HEK293 (cell line): ENCODE data around the gene CSF3.

Source experiments
- BCL11A ChIP-seq: fragments of 450-650 bp; formaldehyde crosslinking; IDR thresholded peaks from 2 replicates; pipeline ENCODE4 v1.5.1; 2016; ENCODE audit warnings: low read depth, missing biosample characterization, missing genetic modification characterization
- KLF9 ChIP-seq: fragments of 450-650 bp; formaldehyde crosslinking; IDR thresholded peaks from 2 replicates; pipeline ENCODE4 v1.5.1; 2016; ENCODE audit warnings: missing biosample characterization, missing genetic modification characterization, low read depth
- SP2 ChIP-seq: fragments of 450-650 bp; formaldehyde crosslinking; IDR thresholded peaks from 2 replicates; pipeline ENCODE4 v1.5.1; 2016; ENCODE audit warnings: missing biosample characterization, missing genetic modification characterization
- YY1 ChIP-seq: fragments of 450-650 bp; formaldehyde crosslinking; IDR thresholded peaks from 2 replicates; pipeline ENCODE4 v1.5.1; 2018; ENCODE audit warnings: missing biosample characterization, missing genetic modification characterization
- ZNF24 ChIP-seq: fragments of 450-650 bp; formaldehyde crosslinking; IDR thresholded peaks from 2 replicates; pipeline ENCODE4 v1.5.1; 2016; ENCODE audit warnings: missing biosample characterization, missing genetic modification characterization
- ZNF433 ChIP-seq: fragments of 450-650 bp; formaldehyde crosslinking; IDR thresholded peaks from 2 replicates; pipeline ENCODE4 v1.5.1; 2016; ENCODE audit warnings: missing biosample characterization, missing genetic modification characterization, low read depth
- ZNF561 ChIP-seq: fragments of 450-650 bp; IDR thresholded peaks from 2 replicates; pipeline ENCODE4 v1.5.1; 2018; ENCODE audit warnings: missing biosample characterization, missing genetic modification characterization, borderline replicate concordance
- TF ChIP-seq, protein P1 (sequence below): fragments of 450-650 bp; formaldehyde crosslinking; IDR thresholded peaks from 2 replicates; pipeline ENCODE4 v1.5.1; 2016; ENCODE audit warnings: missing biosample characterization, missing genetic modification characterization
- TF ChIP-seq, protein P2 (sequence below): fragments of 450-650 bp; formaldehyde crosslinking; IDR thresholded peaks from 2 replicates; pipeline ENCODE4 v1.5.1; 2017; ENCODE audit warnings: missing biosample characterization, missing genetic modification characterization
- TF ChIP-seq, protein P3 (sequence below): fragments of 450-650 bp; formaldehyde crosslinking; IDR thresholded peaks from 2 replicates; pipeline ENCODE4 v1.5.1; 2017; ENCODE audit warnings: missing biosample characterization, mild to moderate bottlenecking, missing genetic modification characterization, moderate library complexity

DNA sequence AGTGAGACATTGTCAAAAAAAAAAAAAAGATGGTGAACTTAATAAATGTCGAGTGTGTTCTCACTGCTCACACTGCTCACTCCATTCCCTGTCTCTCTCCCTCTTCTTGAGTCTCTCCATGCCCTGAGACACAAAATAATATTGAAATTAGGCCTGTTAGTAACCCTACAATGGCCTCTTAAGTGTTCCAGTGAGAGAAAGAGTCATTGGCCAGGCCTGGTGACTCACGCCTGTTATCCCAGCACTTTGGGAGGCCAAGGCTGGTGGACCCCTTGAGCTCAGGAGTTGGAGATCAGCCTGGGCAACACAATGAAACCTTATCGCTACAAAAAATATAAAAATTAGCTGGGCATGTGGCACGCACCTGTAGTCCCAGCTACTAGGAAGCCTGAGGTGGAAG, 16.2 kb upstream of the CSF3 start:
- TF ChIP-seq ZNF561 (tag by site-specific recombination): no peak
- TF ChIP-seq ZNF24: no peak
- no peak for TF ChIP-seq BCL11A (tag by site-specific recombination)
- TF ChIP-seq, protein P1, sequence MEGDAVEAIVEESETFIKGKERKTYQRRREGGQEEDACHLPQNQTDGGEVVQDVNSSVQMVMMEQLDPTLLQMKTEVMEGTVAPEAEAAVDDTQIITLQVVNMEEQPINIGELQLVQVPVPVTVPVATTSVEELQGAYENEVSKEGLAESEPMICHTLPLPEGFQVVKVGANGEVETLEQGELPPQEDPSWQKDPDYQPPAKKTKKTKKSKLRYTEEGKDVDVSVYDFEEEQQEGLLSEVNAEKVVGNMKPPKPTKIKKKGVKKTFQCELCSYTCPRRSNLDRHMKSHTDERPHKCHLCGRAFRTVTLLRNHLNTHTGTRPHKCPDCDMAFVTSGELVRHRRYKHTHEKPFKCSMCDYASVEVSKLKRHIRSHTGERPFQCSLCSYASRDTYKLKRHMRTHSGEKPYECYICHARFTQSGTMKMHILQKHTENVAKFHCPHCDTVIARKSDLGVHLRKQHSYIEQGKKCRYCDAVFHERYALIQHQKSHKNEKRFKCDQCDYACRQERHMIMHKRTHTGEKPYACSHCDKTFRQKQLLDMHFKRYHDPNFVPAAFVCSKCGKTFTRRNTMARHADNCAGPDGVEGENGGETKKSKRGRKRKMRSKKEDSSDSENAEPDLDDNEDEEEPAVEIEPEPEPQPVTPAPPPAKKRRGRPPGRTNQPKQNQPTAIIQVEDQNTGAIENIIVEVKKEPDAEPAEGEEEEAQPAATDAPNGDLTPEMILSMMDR (tag by site-specific recombination): no peak
- TF ChIP-seq, protein P2, sequence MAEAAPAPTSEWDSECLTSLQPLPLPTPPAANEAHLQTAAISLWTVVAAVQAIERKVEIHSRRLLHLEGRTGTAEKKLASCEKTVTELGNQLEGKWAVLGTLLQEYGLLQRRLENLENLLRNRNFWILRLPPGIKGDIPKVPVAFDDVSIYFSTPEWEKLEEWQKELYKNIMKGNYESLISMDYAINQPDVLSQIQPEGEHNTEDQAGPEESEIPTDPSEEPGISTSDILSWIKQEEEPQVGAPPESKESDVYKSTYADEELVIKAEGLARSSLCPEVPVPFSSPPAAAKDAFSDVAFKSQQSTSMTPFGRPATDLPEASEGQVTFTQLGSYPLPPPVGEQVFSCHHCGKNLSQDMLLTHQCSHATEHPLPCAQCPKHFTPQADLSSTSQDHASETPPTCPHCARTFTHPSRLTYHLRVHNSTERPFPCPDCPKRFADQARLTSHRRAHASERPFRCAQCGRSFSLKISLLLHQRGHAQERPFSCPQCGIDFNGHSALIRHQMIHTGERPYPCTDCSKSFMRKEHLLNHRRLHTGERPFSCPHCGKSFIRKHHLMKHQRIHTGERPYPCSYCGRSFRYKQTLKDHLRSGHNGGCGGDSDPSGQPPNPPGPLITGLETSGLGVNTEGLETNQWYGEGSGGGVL: no peak
- no peak for TF ChIP-seq ZNF433
- no peak for TF ChIP-seq YY1 (tag by site-specific recombination)
- TF ChIP-seq, protein P3, sequence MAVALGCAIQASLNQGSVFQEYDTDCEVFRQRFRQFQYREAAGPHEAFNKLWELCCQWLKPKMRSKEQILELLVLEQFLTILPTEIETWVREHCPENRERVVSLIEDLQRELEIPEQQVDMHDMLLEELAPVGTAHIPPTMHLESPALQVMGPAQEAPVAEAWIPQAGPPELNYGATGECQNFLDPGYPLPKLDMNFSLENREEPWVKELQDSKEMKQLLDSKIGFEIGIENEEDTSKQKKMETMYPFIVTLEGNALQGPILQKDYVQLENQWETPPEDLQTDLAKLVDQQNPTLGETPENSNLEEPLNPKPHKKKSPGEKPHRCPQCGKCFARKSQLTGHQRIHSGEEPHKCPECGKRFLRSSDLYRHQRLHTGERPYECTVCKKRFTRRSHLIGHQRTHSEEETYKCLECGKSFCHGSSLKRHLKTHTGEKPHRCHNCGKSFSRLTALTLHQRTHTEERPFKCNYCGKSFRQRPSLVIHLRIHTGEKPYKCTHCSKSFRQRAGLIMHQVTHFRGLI: no peak
- TF ChIP-seq KLF9 (tag by site-specific recombination): no peak
- no peak for TF ChIP-seq SP2 (tag by site-specific recombination)
